Activated CD4-positive, alpha-beta T cell treated with anti-CD3 and anti-CD28 coated beads, Interleukin-10, Interleukin-2, amounts not matched to agents 100 ng/mL and 50 ng/mL, durations not matched to agents 16 hours and 8 hours (primary cell): Measurements from ENCODE around the gene NEU1.
A peak's percentile ranks its signal among the peaks of the same experiment; 100 is the strongest.
"Not testable (repeated sequence)": the region's sequence is repeated elsewhere in the genome, so short reads cannot be mapped to it uniquely, and the experiment has no call there.

ENCODE experiments used
- DNase-seq: peaks from one replicate; pipeline ENCODE4 v3.0.0-alpha.2; 2020

The NEU1 gene

GRCh38 chr6:31862344-31863235 is at the start of gene NEU1:
TSS of gene NEU1 (minus strand) at chr6:31862821. CDS start at chr6:31862776, 45 bp downstream.
- DNase-seq = peak; percentile 100

- DNase-seq = no peak
These were observed 49.4 kb upstream of the NEU1 start for GRCh38 chr6:31911826-31912585.

- DNase-seq = not testable (repeated sequence)
These were observed 46.7 kb upstream of the NEU1 start for GRCh38 chr6:31909298-31909697.

GRCh38 chr6:31908791-31909190 is 46.2 kb upstream of the NEU1 start:
- peak; percentile 71 for DNase-seq

GRCh38 chr6:31908255-31908654 is 45.6 kb upstream of the NEU1 start:
- DNase-seq = not testable (repeated sequence)

GRCh38 chr6:31907158-31907813 is 44.7 kb upstream of the NEU1 start:
- peak; percentile 54 for DNase-seq

GRCh38 chr6:31906727-31907126 is 44.1 kb upstream of the NEU1 start:
- DNase-seq = not testable (repeated sequence)

- no peak for DNase-seq
These were observed 43.5 kb upstream of the NEU1 start for GRCh38 chr6:31906122-31906521.

GRCh38 chr6:31905041-31905440 is 42.4 kb upstream of the NEU1 start:
- no peak for DNase-seq

- no peak for DNase-seq
These were observed 41.3 kb upstream of the NEU1 start for GRCh38 chr6:31903957-31904356.

GRCh38 chr6:31901953-31902643 is 39.5 kb upstream of the NEU1 start, which contains the start of gene ZBTB12:
TSS of gene ZBTB12 (minus strand) at chr6:31902086. CDS start at chr6:31901305, 781 bp downstream.
- peak; percentile 92 for DNase-seq

GRCh38 chr6:31901415-31901952 is 38.9 kb upstream of the NEU1 start:
- peak; percentile 65 for DNase-seq

- no peak for DNase-seq
These were observed 38.3 kb upstream of the NEU1 start for GRCh38 chr6:31900917-31901414.

GRCh38 chr6:31899882-31900722 is 37.5 kb upstream of the NEU1 start:
- no peak for DNase-seq

GRCh38 chr6:31899215-31899614 is 36.6 kb upstream of the NEU1 start:
- DNase-seq = no peak

GRCh38 chr6:31898383-31899011 is 35.9 kb upstream of the NEU1 start:
- DNase-seq = peak; percentile 62

- DNase-seq = peak; percentile 91
These were observed 35.2 kb upstream of the NEU1 start, which contains the start of gene EHMT2 for GRCh38 chr6:31897612-31898382. TSS of gene EHMT2 (minus strand) at chr6:31897698. CDS start at chr6:31897677, 21 bp downstream.

GRCh38 chr6:31896856-31897611 is 34.4 kb upstream of the NEU1 start:
- DNase-seq = no peak

- DNase-seq = no peak
These were observed 33.9 kb upstream of the NEU1 start for GRCh38 chr6:31896493-31896855.
